ENCODE measurements around the gene ZNHIT2.

The ZNHIT2 gene

GRCh38 chr11:65083134-65083833 is 34.2 kb downstream of the ZNHIT2 start:
- 4% methylated on average over 13 of the region's 13 CpGs for WGBS
- peak overlapping the region; percentile 97 for H3K9ac ChIP-seq (ENCODE audit: low read depth, low read length)
- no peaks in the 10 kb centered on the region for H3K9me3 ChIP-seq (ENCODE audit: insufficient read depth, low read depth, low read length)
- H3K4me1 ChIP-seq (ENCODE audit: insufficient read depth, low read length): peaks cover 6% of the 10 kb centered on the region; the same call in 1 of the 2 replicates
- H3K4me3 ChIP-seq (ENCODE audit: low read length): peak overlapping the region; percentile 91
- no peaks in the 10 kb centered on the region for H3K27me3 ChIP-seq (ENCODE audit: insufficient read depth, low read length)
- peak overlapping the region; percentile 97 for H3K27ac ChIP-seq (ENCODE audit: low read depth, low read length)
- H3K36me3 ChIP-seq (ENCODE audit: insufficient read depth, low read length): peaks cover 72% of the 10 kb centered on the region

DNA sequence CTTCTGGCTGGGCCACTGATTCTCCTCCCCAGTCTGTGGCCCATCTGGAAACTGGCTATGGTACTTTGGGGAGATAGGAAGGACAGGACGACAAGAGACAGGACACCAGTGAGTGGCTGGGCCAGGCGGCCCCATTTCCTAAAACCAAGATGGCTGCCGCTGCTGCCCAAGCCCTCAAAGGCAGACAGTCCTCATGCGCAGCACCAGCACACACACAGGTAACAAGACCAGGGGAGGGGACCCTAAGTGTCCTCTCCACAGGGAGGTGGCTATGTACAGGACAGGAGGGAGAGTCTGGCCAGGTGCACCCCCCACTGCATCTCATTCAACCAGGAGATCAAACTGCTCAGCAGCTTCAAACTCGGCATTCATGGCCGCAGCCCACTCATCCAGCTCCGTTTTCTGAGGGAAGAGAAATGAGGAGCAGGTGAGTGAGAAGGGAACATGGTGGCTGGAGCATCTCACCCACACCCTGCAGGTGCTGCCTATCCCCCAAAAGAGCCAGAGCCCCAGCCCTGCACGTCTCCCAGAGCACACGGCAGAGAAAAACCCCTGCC is 38.6 kb downstream of the ZNHIT2 start:
- Histone ChIP-seq H3K4me1 (ENCODE audit: insufficient read depth, low read length) (peaks cover 6% of the 10 kb centered on the region; the same call in 1 of the 2 replicates), H3K4me3 (ENCODE audit: low read length) (no peak overlapping the region), H3K9me3 (ENCODE audit: insufficient read depth, low read depth, low read length) (no peaks in the 10 kb centered on the region), H3K9ac (ENCODE audit: low read depth, low read length) (no peak overlapping the region), H3K27me3 (ENCODE audit: insufficient read depth, low read length) (no peaks in the 10 kb centered on the region), H3K36me3 (ENCODE audit: insufficient read depth, low read length) (peaks cover 65% of the 10 kb centered on the region), H3K27ac (ENCODE audit: low read depth, low read length) (no peak overlapping the region)
- WGBS: 90% methylated on average over 9 of the region's 9 CpGs

- H3K4me1 ChIP-seq (ENCODE audit: insufficient read depth, low read length): peaks cover 6% of the 10 kb centered on the region; the same call in 1 of the 2 replicates
- no peak overlapping the region for H3K27ac ChIP-seq (ENCODE audit: low read depth, low read length)
- WGBS: 89% methylated on average over 3 of the region's 3 CpGs
- no peaks in the 10 kb centered on the region for H3K9me3 ChIP-seq (ENCODE audit: insufficient read depth, low read depth, low read length)
- peaks cover 65% of the 10 kb centered on the region for H3K36me3 ChIP-seq (ENCODE audit: insufficient read depth, low read length)
- H3K27me3 ChIP-seq (ENCODE audit: insufficient read depth, low read length): no peaks in the 10 kb centered on the region
- no peak overlapping the region for H3K9ac ChIP-seq (ENCODE audit: low read depth, low read length)
- no peak overlapping the region for H3K4me3 ChIP-seq (ENCODE audit: low read length)
These were observed 39.4 kb downstream of the ZNHIT2 start for GRCh38 chr11:65078151-65078550.

- peaks cover 60% of the 10 kb centered on the region for H3K36me3 ChIP-seq (ENCODE audit: insufficient read depth, low read length)
- H3K27me3 ChIP-seq (ENCODE audit: insufficient read depth, low read length): no peaks in the 10 kb centered on the region
- H3K4me3 ChIP-seq (ENCODE audit: low read length): no peak overlapping the region
- no peaks in the 10 kb centered on the region for H3K4me1 ChIP-seq (ENCODE audit: insufficient read depth, low read length)
- H3K27ac ChIP-seq (ENCODE audit: low read depth, low read length): no peak overlapping the region
- H3K9ac ChIP-seq (ENCODE audit: low read depth, low read length): no peak overlapping the region
- H3K9me3 ChIP-seq (ENCODE audit: insufficient read depth, low read depth, low read length): no peaks in the 10 kb centered on the region
- 96% methylated on average over 4 of the region's 4 CpGs for WGBS
These were observed 40.0 kb downstream of the ZNHIT2 start for GRCh38 chr11:65077451-65077850.

DNA sequence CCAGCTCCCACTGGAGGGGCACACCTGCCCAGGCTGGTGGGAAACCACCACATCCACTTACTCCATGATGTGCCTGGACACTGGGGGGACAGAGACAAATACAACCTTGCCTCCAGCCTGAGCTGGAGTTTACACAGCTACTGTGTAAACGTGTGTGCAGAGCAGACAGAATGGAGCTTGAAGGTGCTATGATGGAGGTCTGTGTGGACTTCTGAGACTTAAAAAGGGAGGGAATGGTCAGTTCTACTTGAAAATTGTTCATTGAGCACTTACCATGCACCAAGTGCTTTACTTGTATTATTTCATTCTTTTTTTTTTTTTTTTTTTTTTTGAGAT is 44.9 kb downstream of the ZNHIT2 start:
- H3K4me3 ChIP-seq (ENCODE audit: low read length): no peak overlapping the region
- H3K9ac ChIP-seq (ENCODE audit: low read depth, low read length): no peak overlapping the region
- H3K27me3 ChIP-seq (ENCODE audit: insufficient read depth, low read length): no peaks in the 10 kb centered on the region
- H3K4me1 ChIP-seq (ENCODE audit: insufficient read depth, low read length): peaks cover 1% of the 10 kb centered on the region; the same call in 1 of the 2 replicates
- WGBS: 76% methylated on average over 1 of the region's 1 CpG
- peaks cover 18% of the 10 kb centered on the region for H3K36me3 ChIP-seq (ENCODE audit: insufficient read depth, low read length)
- H3K27ac ChIP-seq (ENCODE audit: low read depth, low read length): no peak overlapping the region
- no peaks in the 10 kb centered on the region for H3K9me3 ChIP-seq (ENCODE audit: insufficient read depth, low read depth, low read length)

DNA sequence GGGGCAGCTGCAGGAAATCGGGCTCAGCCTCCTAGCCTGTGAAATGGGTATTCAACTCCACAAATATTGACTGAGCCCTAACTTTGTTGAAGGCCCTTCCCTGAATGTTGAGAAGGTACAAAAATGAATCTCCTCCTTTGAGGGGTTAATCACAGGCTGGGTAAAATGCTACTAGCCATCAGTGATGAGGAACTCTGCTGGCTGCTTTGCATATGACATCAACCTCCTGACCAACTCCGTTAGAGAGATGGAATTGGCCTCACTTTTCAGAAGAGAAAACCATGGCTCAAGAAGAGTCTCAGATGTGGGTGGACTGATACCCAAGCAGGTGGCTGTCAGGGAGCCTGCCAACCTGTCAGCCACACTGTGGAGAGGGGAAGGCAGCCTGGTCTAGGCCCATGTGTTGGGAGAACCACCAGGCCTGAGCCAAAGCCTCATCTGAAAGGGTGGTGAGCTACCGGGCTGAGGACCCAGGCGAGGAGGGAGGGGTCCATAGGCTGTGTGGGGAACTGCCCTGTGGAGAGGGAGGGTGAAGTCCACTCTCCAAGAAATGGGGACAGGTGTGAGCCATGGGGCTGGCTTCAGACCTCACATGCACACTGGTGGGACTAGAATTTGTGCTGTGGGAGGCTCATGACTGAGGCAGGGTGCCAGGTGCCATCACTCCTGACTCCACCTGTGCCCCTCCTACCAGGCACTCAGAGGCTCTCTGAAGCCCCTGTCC is 45.4 kb downstream of the ZNHIT2 start:
- H3K9ac ChIP-seq (ENCODE audit: low read depth, low read length): no peak overlapping the region
- WGBS: 80% methylated on average over 4 of the region's 4 CpGs
- no peak overlapping the region for H3K4me3 ChIP-seq (ENCODE audit: low read length)
- H3K4me1 ChIP-seq (ENCODE audit: insufficient read depth, low read length): peaks cover 7% of the 10 kb centered on the region
- H3K27me3 ChIP-seq (ENCODE audit: insufficient read depth, low read length): no peaks in the 10 kb centered on the region
- no peaks in the 10 kb centered on the region for H3K9me3 ChIP-seq (ENCODE audit: insufficient read depth, low read depth, low read length)
- H3K36me3 ChIP-seq (ENCODE audit: insufficient read depth, low read length): peaks cover 12% of the 10 kb centered on the region
- H3K27ac ChIP-seq (ENCODE audit: low read depth, low read length): no peak overlapping the region

- Histone ChIP-seq H3K36me3 (ENCODE audit: insufficient read depth, low read length) (no peaks in the 10 kb centered on the region), H3K9ac (ENCODE audit: low read depth, low read length) (no peak overlapping the region), H3K4me1 (ENCODE audit: insufficient read depth, low read length) (peaks cover 17% of the 10 kb centered on the region), H3K4me3 (ENCODE audit: low read length) (no peak overlapping the region), H3K9me3 (ENCODE audit: insufficient read depth, low read depth, low read length) (no peaks in the 10 kb centered on the region), H3K27ac (ENCODE audit: low read depth, low read length) (no peak overlapping the region), H3K27me3 (ENCODE audit: insufficient read depth, low read length) (no peaks in the 10 kb centered on the region)
- WGBS: 83% methylated on average over 9 of the region's 9 CpGs
These were observed 48.3 kb downstream of the ZNHIT2 start for GRCh38 chr11:65069217-65069616.

- WGBS: 86% methylated on average over 10 of the region's 10 CpGs
- H3K4me1 ChIP-seq (ENCODE audit: insufficient read depth, low read length): peaks cover 17% of the 10 kb centered on the region
- H3K36me3 ChIP-seq (ENCODE audit: insufficient read depth, low read length): no peaks in the 10 kb centered on the region
- peak overlapping the region; percentile 14 for H3K27ac ChIP-seq (ENCODE audit: low read depth, low read length)
- no peak overlapping the region for H3K4me3 ChIP-seq (ENCODE audit: low read length)
- no peaks in the 10 kb centered on the region for H3K9me3 ChIP-seq (ENCODE audit: insufficient read depth, low read depth, low read length)
- no peaks in the 10 kb centered on the region for H3K27me3 ChIP-seq (ENCODE audit: insufficient read depth, low read length)
- H3K9ac ChIP-seq (ENCODE audit: low read depth, low read length): no peak overlapping the region
These were observed 50.1 kb downstream of the ZNHIT2 start for GRCh38 chr11:65067446-65067845.

DNA sequence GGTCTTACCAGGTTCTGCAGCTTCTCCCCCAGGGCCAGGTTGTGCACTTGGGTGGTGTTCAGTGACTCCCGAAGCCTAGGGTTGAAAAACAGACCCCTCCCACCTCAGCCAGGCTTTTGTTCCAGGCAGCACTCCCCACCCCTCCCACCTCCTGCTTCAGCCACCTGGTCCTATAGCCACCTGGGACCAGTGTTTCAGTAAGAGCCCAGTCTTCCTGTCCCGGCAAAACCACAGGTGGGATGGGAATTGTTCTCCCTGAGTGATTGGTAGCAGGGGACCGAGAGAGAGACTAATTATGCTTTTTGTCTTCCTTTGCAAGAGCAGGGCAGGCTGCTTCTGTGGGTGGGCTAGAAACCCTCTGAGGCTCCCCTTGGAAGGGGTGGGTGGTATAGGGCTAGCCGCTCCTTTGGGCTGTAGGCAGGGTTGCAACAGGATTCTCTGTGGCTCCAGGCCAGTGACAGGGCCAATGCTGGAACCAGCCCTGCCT is 50.7 kb downstream of the ZNHIT2 start:
- 59% methylated on average over 4 of the region's 4 CpGs for WGBS
- H3K27ac ChIP-seq (ENCODE audit: low read depth, low read length): peak overlapping the region; percentile 14; the same call in 1 of the 2 replicates
- H3K27me3 ChIP-seq (ENCODE audit: insufficient read depth, low read length): no peaks in the 10 kb centered on the region

More for the DNA sequence above, 50.7 kb downstream of the ZNHIT2 start:
- Histone ChIP-seq H3K4me3 (ENCODE audit: low read length) (no peak overlapping the region; the same call in 1 of the 2 replicates), H3K9me3 (ENCODE audit: insufficient read depth, low read depth, low read length) (no peaks in the 10 kb centered on the region), H3K9ac (ENCODE audit: low read depth, low read length) (peak overlapping the region; percentile 54), H3K4me1 (ENCODE audit: insufficient read depth, low read length) (peaks cover 17% of the 10 kb centered on the region), H3K36me3 (ENCODE audit: insufficient read depth, low read length) (no peaks in the 10 kb centered on the region)

Data from HUES64 (cell line).